ENCODE data around the gene PCDH9.

The PCDH9 gene

GRCh38 chr13:66528944-66529576 is 701.1 kb downstream of the PCDH9 start:
- no peak for DNase-seq (ENCODE audit: low read depth)

- no peak for DNase-seq (ENCODE audit: low read depth)
These were observed 702.0 kb downstream of the PCDH9 start for GRCh38 chr13:66528180-66528579.

GRCh38 chr13:66520511-66521355 is 709.4 kb downstream of the PCDH9 start:
- DNase-seq (ENCODE audit: low read depth): no peak

GRCh38 chr13:66519259-66519658 is 710.9 kb downstream of the PCDH9 start:
- no peak for DNase-seq (ENCODE audit: low read depth)

GRCh38 chr13:66518068-66518467 is 712.1 kb downstream of the PCDH9 start:
- no peak for DNase-seq (ENCODE audit: low read depth)

- no peak for DNase-seq (ENCODE audit: low read depth)
These were observed 716.4 kb downstream of the PCDH9 start for GRCh38 chr13:66513728-66514127.

- DNase-seq (ENCODE audit: low read depth): no peak
These were observed 721.0 kb downstream of the PCDH9 start for GRCh38 chr13:66509175-66509574.

GRCh38 chr13:66508153-66508909 is 721.8 kb downstream of the PCDH9 start:
- DNase-seq (ENCODE audit: low read depth): no peak

- DNase-seq (ENCODE audit: low read depth): no peak
These were observed 723.2 kb downstream of the PCDH9 start for GRCh38 chr13:66506979-66507378.

GRCh38 chr13:66506051-66506777 is 723.9 kb downstream of the PCDH9 start:
- DNase-seq (ENCODE audit: low read depth): no peak

GRCh38 chr13:66503890-66504289 is 726.2 kb downstream of the PCDH9 start:
- DNase-seq (ENCODE audit: low read depth): no peak

- DNase-seq (ENCODE audit: low read depth): no peak
These were observed 729.0 kb downstream of the PCDH9 start for GRCh38 chr13:66501181-66501580.

GRCh38 chr13:66492479-66492878 is 737.7 kb downstream of the PCDH9 start:
- no peak for DNase-seq (ENCODE audit: low read depth)

GRCh38 chr13:66491251-66491650 is 738.9 kb downstream of the PCDH9 start:
- no peak for DNase-seq (ENCODE audit: low read depth)

- DNase-seq (ENCODE audit: low read depth): no peak
These were observed 740.5 kb downstream of the PCDH9 start for GRCh38 chr13:66489586-66489985.

GRCh38 chr13:66489172-66489571 is 741.0 kb downstream of the PCDH9 start:
- DNase-seq (ENCODE audit: low read depth): no peak

GRCh38 chr13:66483712-66484111 is 746.4 kb downstream of the PCDH9 start:
- DNase-seq (ENCODE audit: low read depth): no peak

GRCh38 chr13:66482836-66483235 is 747.3 kb downstream of the PCDH9 start:
- no peak for DNase-seq (ENCODE audit: low read depth)

- no peak for DNase-seq (ENCODE audit: low read depth)
These were observed 752.3 kb downstream of the PCDH9 start for GRCh38 chr13:66477816-66478215.

GRCh38 chr13:66475061-66475460 is 755.1 kb downstream of the PCDH9 start:
- DNase-seq (ENCODE audit: low read depth): no peak

- no peak for DNase-seq (ENCODE audit: low read depth)
These were observed 760.4 kb downstream of the PCDH9 start for GRCh38 chr13:66469745-66470144.

- DNase-seq (ENCODE audit: low read depth): no peak
These were observed 761.5 kb downstream of the PCDH9 start for GRCh38 chr13:66468656-66469055.
